ENCODE data around the gene RAD50.

GRCh38 chr5:132679717-132680380 lies 123.1 kb downstream of the RAD50 start:
- TF ChIP-seq POLR2A (IDR thresholded peaks at IDR 0.05) (no peak), CTCF (IDR thresholded peaks at IDR 0.05) (no peak)
